ENCODE data around the gene TMEM79. TPM values are rescaled to one million over a fixed set of nuclear protein-coding genes. Genes with fewer than 3 reads are reported as not detected.
A peak's percentile ranks its signal among the peaks of the same experiment; 100 is the strongest.

The TMEM79 gene
- total RNA-seq, 1 experiment from 2014 or later, result 10.4 TPM

GRCh38 chr1:156241311-156241811, 42.8 kb upstream of the TMEM79 start:
- TF ChIP-seq EZH2 (IDR thresholded peaks at IDR 0.05; ENCODE audit: low read depth) (no peak), CTCF (conservative IDR thresholded peaks at IDR 0.05) (no peak)
- no peaks in the 10 kb centered on the region; the same call in 1 of the 2 replicates for H4K20me1 ChIP-seq (ENCODE audit: insufficient read depth)
- no peaks in the 10 kb centered on the region for H3K27me3 ChIP-seq (ENCODE audit: insufficient read depth, low read depth)
- no peak overlapping the region for H3K27ac ChIP-seq
- H3K9me2 ChIP-seq (ENCODE audit: insufficient read depth), result no peaks in the 10 kb centered on the region
- 0 out of 2 replicates have a peak overlapping the region, but pooled peaks have one; percentile 15 for H3K4me2 ChIP-seq
- CTCF ChIA-PET, result interaction anchor here (0.6 kb wide), 1 partner anchor 10 kb away, joined by 6 read pairs; no protein-coding TSS in a partner anchor
- H3K4me1 ChIP-seq (replicated peaks; ENCODE audit: insufficient read depth), result no peaks in the 10 kb centered on the region
- DNase-seq, result peak in 1 of 2 experiments; percentile 78
- H2AFZ ChIP-seq, result no peak overlapping the region
- H3K36me3 ChIP-seq (ENCODE audit: low read depth), result no peaks in the 10 kb centered on the region; the same call in 1 of the 2 replicates
- intact Hi-C loops (cut with micrococcal nuclease; ENCODE audit: unreplicated experiment), result no loop called here
- BruUV-seq (replicated peaks), result no TSS peak
- H3F3A ChIP-seq (ENCODE audit: insufficient read depth, low read depth), result peaks cover 11% of the 10 kb centered on the region; the same call in 1 of the 2 replicates
- H3K79me2 ChIP-seq (ENCODE audit: low read depth), result no peaks in the 10 kb centered on the region
- H3K4me3 ChIP-seq, result no peak overlapping the region
- no peaks in the 10 kb centered on the region for H3K9me3 ChIP-seq (ENCODE audit: insufficient read depth, low read depth)
- POLR2A ChIA-PET (ENCODE audit: unreplicated experiment), result interaction anchor here (0.6 kb wide), 1 partner anchor 301 kb away, joined by 3 read pairs; no protein-coding TSS in a partner anchor

GRCh38 chr1:156241926-156242325, 42.2 kb upstream of the TMEM79 start, which contains the start of gene BGLAP:
Gene BGLAP (plus strand): TSS chr1:156242184. CDS start chr1:156242232, 48 bp downstream.
- intact Hi-C loops (cut with micrococcal nuclease; ENCODE audit: unreplicated experiment), result no loop called here
- no peak for DNase-seq
- Histone ChIP-seq H3K4me3 (no peak within 1 kb of the TSS), H3K9me3 (ENCODE audit: insufficient read depth, low read depth) (no peaks in the 10 kb centered on the region), H3K9me2 (ENCODE audit: insufficient read depth) (no peaks in the 10 kb centered on the region), H3K4me1 (replicated peaks; ENCODE audit: insufficient read depth) (no peaks in the 10 kb centered on the region), H3K27me3 (ENCODE audit: insufficient read depth, low read depth) (no peaks in the 10 kb centered on the region), H3K79me2 (ENCODE audit: low read depth) (no peaks in the 10 kb centered on the region), H3F3A (ENCODE audit: insufficient read depth, low read depth) (peaks cover 11% of the 10 kb centered on the region; the same call in 1 of the 2 replicates), H3K27ac (no peak within 1 kb of the TSS), H3K36me3 (ENCODE audit: low read depth) (no peaks in the 10 kb centered on the region), H4K20me1 (ENCODE audit: insufficient read depth) (no peaks in the 10 kb centered on the region; the same call in 1 of the 2 replicates), H3K4me2 (0 out of 2 replicates have a peak within 1 kb of the TSS, but pooled peaks have one; percentile 15), H2AFZ (no peak within 1 kb of the TSS)
- POLR2A ChIA-PET (ENCODE audit: unreplicated experiment), result interaction anchor here (0.6 kb wide), 1 partner anchor 302 kb away, joined by 3 read pairs; no protein-coding TSS in a partner anchor
- CTCF ChIA-PET, result no interaction called here
- TF ChIP-seq EZH2 (IDR thresholded peaks at IDR 0.05; ENCODE audit: low read depth) (no peak), CTCF (conservative IDR thresholded peaks at IDR 0.05) (no peak)
- no TSS peak for BruUV-seq (replicated peaks)

GRCh38 chr1:156242738-156243137, 41.4 kb upstream of the TMEM79 start:
- H4K20me1 ChIP-seq (ENCODE audit: insufficient read depth), result no peaks in the 10 kb centered on the region; the same call in 1 of the 2 replicates
- intact Hi-C loops (cut with micrococcal nuclease; ENCODE audit: unreplicated experiment), result no loop called here
- no peaks in the 10 kb centered on the region for H3K9me3 ChIP-seq (ENCODE audit: insufficient read depth, low read depth)
- DNase-seq, result no peak
- BruUV-seq (replicated peaks), result no TSS peak
- TF ChIP-seq EZH2 (IDR thresholded peaks at IDR 0.05; ENCODE audit: low read depth), result no peak
- no peak for TF ChIP-seq CTCF (conservative IDR thresholded peaks at IDR 0.05)
- no peaks in the 10 kb centered on the region for H3K27me3 ChIP-seq (ENCODE audit: insufficient read depth, low read depth)
- H3K27ac ChIP-seq, result no peak overlapping the region
- no peak overlapping the region for H2AFZ ChIP-seq
- no peak overlapping the region for H3K4me3 ChIP-seq
- H3K9me2 ChIP-seq (ENCODE audit: insufficient read depth), result no peaks in the 10 kb centered on the region
- CTCF ChIA-PET, result no interaction called here
- no peaks in the 10 kb centered on the region for H3K4me1 ChIP-seq (replicated peaks; ENCODE audit: insufficient read depth)
- POLR2A ChIA-PET (ENCODE audit: unreplicated experiment), result no interaction called here
- peaks cover 11% of the 10 kb centered on the region; the same call in 1 of the 2 replicates for H3F3A ChIP-seq (ENCODE audit: insufficient read depth, low read depth)
- H3K4me2 ChIP-seq, result no peak overlapping the region
- no peaks in the 10 kb centered on the region for H3K36me3 ChIP-seq (ENCODE audit: low read depth)
- H3K79me2 ChIP-seq (ENCODE audit: low read depth), result no peaks in the 10 kb centered on the region
